CD4-positive, alpha-beta T cell (primary cell): ENCODE data around the gene FOXC2. TPM values are rescaled to one million over a fixed set of nuclear protein-coding genes. Genes with fewer than 3 reads are reported as not detected.

Experiments
- ATAC-seq: fragments of 200-7000 bp; cut with Tn5 transposase; one replicate; pipeline ENCODE4 v1.10.0; 2022; ENCODE audit warnings: mild to moderate bottlenecking; ENCODE audit not compliant: poor library complexity
- CTCF ChIA-PET: fragments of 350-600 bp; sonication (Branson Sonifier 250); formaldehyde crosslinking; loops from one replicate; lab custom pipeline; 2021; ENCODE audit warnings: antibody characterized with exemption, inconsistent platforms; lab: Charles Lee
- POLR2A ChIA-PET: fragments of 350-600 bp; sonication (Branson Sonifier 250); formaldehyde crosslinking; loops from one replicate; lab custom pipeline; 2021; ENCODE audit warnings: antibody characterized with exemption, inconsistent platforms; lab: Charles Lee
- DNase-seq, 14 experiments: peaks; one replicate each; pipeline ENCODE4 v3.0.0-alpha.2; 2013 to 2020; ENCODE audit warnings: mixed read lengths in 2 of 14
- H3K27ac ChIP-seq, 2 donors: one replicate each; pipeline versions ENCODE4 v1.5.1 to v1.7.0; 2013; ENCODE audit warnings: low read length in 2 of 2, low read depth in 1 of 2, mild to moderate bottlenecking in 1 of 2
- H3K27me3 ChIP-seq, 2 experiments: 1 replicate in 1 of 2; 2 replicates in 1 of 2; pipeline versions ENCODE4 v1.6.1 to v1.7.0; 2013; ENCODE audit warnings: low read length in 2 of 2, control low read depth in 1 of 2, mild to moderate bottlenecking in 1 of 2, moderate library complexity in 1 of 2; ENCODE audit not compliant: insufficient read depth in 2 of 2, control insufficient read depth in 1 of 2
- H3K36me3 ChIP-seq: one replicate; pipeline ENCODE4 v1.6.1; 2013; ENCODE audit warnings: low read length, control low read depth; ENCODE audit not compliant: insufficient read depth
- H3K4me1 ChIP-seq: one replicate; pipeline ENCODE4 v1.6.1; 2013; ENCODE audit warnings: low read length, control low read depth; ENCODE audit not compliant: insufficient read depth
- H3K4me3 ChIP-seq: one replicate; pipeline ENCODE4 v1.5.1; 2013; ENCODE audit warnings: mild to moderate bottlenecking, low read length, moderate library complexity
- H3K9me3 ChIP-seq, 2 experiments: 1 replicate in 1 of 2; 2 replicates in 1 of 2; pipeline versions ENCODE4 v1.6.1 to v1.7.0; 2013; ENCODE audit warnings: low read length in 2 of 2, mild to moderate bottlenecking in 2 of 2, control low read depth in 1 of 2, moderate library complexity in 1 of 2; ENCODE audit not compliant: control insufficient read depth in 1 of 2, insufficient read depth in 1 of 2
- H3K27ac Mint-ChIP-seq: one replicate; pipeline ENCODE4 v1.8.0; 2020; ENCODE audit warnings: mixed read lengths
- H3K27me3 Mint-ChIP-seq: one replicate; pipeline ENCODE4 v1.8.0; 2021; ENCODE audit warnings: mixed read lengths
- H3K36me3 Mint-ChIP-seq: one replicate; pipeline ENCODE4 v1.8.0; 2021; ENCODE audit warnings: low read depth, mixed read lengths
- H3K4me1 Mint-ChIP-seq: one replicate; pipeline ENCODE4 v1.8.0; 2021; ENCODE audit warnings: low read depth, mixed read lengths
- H3K4me3 Mint-ChIP-seq: one replicate; pipeline ENCODE4 v1.8.0; 2020; ENCODE audit warnings: mild to moderate bottlenecking, mixed read lengths
- H3K9me3 Mint-ChIP-seq: one replicate; pipeline ENCODE4 v1.8.0; 2020; ENCODE audit warnings: mixed read lengths
- CTCF ChIP-seq: fragments of 200-600 bp; IDR thresholded peaks from one replicate; pipeline ENCODE4 v1.8.0; 2022; ENCODE audit warnings: antibody characterized with exemption, mild to moderate bottlenecking
- intact Hi-C, 2 experiments: fragments of 100-400 bp; cut with DNase I in 1 of 2; cut with micrococcal nuclease in 1 of 2; formaldehyde crosslinking; loops; one replicate each; pipeline versions ENCODE4 v1.15.1 to v1.9.0; 2023 to 2025; cut with DNase I, micrococcal nuclease
- total RNA-seq, 174 experiments: library from RNA in 2 of 174; stranded (reverse) in 2 of 174; gene quantifications; one replicate each; pipeline ENCODE4 v1.2.3 and lab custom pipeline; 2021 to 2026

The FOXC2 gene
- total RNA-seq, 2 experiments from 2014 or later, result 0.11 to 0.19 TPM

- peaks cover 23% of the 10 kb centered on the region for H3K4me1 Mint-ChIP-seq
- H3K27me3 ChIP-seq, result peaks cover 8 to 18% of the 10 kb centered on the region in 2 experiments
- no peak overlapping the region for H3K27ac ChIP-seq
- no peaks in the 10 kb centered on the region for H3K36me3 ChIP-seq
- no peak for DNase-seq
- no peaks in the 10 kb centered on the region for H3K9me3 ChIP-seq
- H3K9me3 Mint-ChIP-seq, result no peaks in the 10 kb centered on the region
- H3K4me3 ChIP-seq, result no peak overlapping the region
- ChIA-PET CTCF (no interaction called here), POLR2A (no interaction called here)
- intact Hi-C loops, result loop anchor here in 1 of 2 experiments (10.0 kb wide), 2 partner anchors 763 to 1397 kb away; partner anchors contain the start of genes BANP, COX4I1 and EMC8
- peaks cover 44% of the 10 kb centered on the region for H3K27me3 Mint-ChIP-seq
- TF ChIP-seq CTCF, result no peak
- peaks cover 22% of the 10 kb centered on the region for H3K4me1 ChIP-seq
- H3K36me3 Mint-ChIP-seq, result peaks cover 17% of the 10 kb centered on the region
- H3K4me3 Mint-ChIP-seq, result peak overlapping the region; percentile 62
- peak overlapping the region; percentile 32 for H3K27ac Mint-ChIP-seq
- ATAC-seq, result no peak
Measured at GRCh38 chr16:86557587-86557986, 9.0 kb upstream of the FOXC2 start.

GRCh38 chr16:86558355-86559193, 8.1 kb upstream of the FOXC2 start:
- Histone ChIP-seq H3K27ac (no peak overlapping the region), H3K36me3 (no peaks in the 10 kb centered on the region), H3K27me3 (peaks cover 8 to 27% of the 10 kb centered on the region in 2 experiments), H3K4me3 (no peak overlapping the region), H3K4me1 (peaks cover 22% of the 10 kb centered on the region), H3K9me3 (no peaks in the 10 kb centered on the region)
- peaks cover 21% of the 10 kb centered on the region for H3K4me1 Mint-ChIP-seq
- TF ChIP-seq CTCF, result no peak
- no peak overlapping the region for H3K4me3 Mint-ChIP-seq
- H3K36me3 Mint-ChIP-seq, result peaks cover 15% of the 10 kb centered on the region
- peaks cover 54% of the 10 kb centered on the region for H3K27me3 Mint-ChIP-seq
- ChIA-PET POLR2A (no interaction called here), CTCF (no interaction called here)
- intact Hi-C loops, result loop anchor here in 1 of 2 experiments (10.0 kb wide), 2 partner anchors 764 to 1396 kb away; partner anchors contain the start of genes BANP, COX4I1 and EMC8
- no peak overlapping the region for H3K27ac Mint-ChIP-seq
- no peaks in the 10 kb centered on the region for H3K9me3 Mint-ChIP-seq
- ATAC-seq (no peak), DNase-seq (no peak)

GRCh38 chr16:86559802-86560305, 6.8 kb upstream of the FOXC2 start:
- peaks cover 19% of the 10 kb centered on the region for H3K4me1 ChIP-seq
- Mint-ChIP-seq H3K36me3 (peaks cover 4% of the 10 kb centered on the region), H3K4me3 (no peak overlapping the region), H3K4me1 (peaks cover 22% of the 10 kb centered on the region), H3K27ac (no peak overlapping the region), H3K9me3 (no peaks in the 10 kb centered on the region), H3K27me3 (peaks cover 67% of the 10 kb centered on the region)
- H3K27me3 ChIP-seq, result peaks cover 17 to 40% of the 10 kb centered on the region in 2 experiments
- CTCF ChIA-PET, result no interaction called here
- no peak overlapping the region for H3K4me3 ChIP-seq
- no peak for TF ChIP-seq CTCF
- no peaks in the 10 kb centered on the region for H3K36me3 ChIP-seq
- H3K27ac ChIP-seq, result no peak overlapping the region
- no peaks in the 10 kb centered on the region for H3K9me3 ChIP-seq
- DNase-seq (no peak), ATAC-seq (no peak)
- POLR2A ChIA-PET, result no interaction called here
- intact Hi-C loops, result loop anchor here (5.0 to 10.0 kb wide), 9 partner anchors 312 to 1395 kb away; partner anchors contain the start of genes KLHDC4 (in 2 of the 2), BANP (in 1 of the 2), COX4I1 (in 1 of the 2) and EMC8 (in 1 of the 2)
